Common myeloid progenitor, CD34-positive (primary cell): ENCODE measurements around the gene SEMA5B.

Experiments
- CTCF ChIA-PET: fragments of 350-600 bp; sonication (Branson Sonifier 250); formaldehyde crosslinking; loops from one replicate; lab custom pipeline; 2021; ENCODE audit warnings: antibody characterized with exemption; lab: Charles Lee
- POLR2A ChIA-PET: fragments of 350-600 bp; sonication (Branson Sonifier 250); formaldehyde crosslinking; loops from one replicate; lab custom pipeline; 2021; ENCODE audit warnings: antibody characterized with exemption; lab: Charles Lee
- DNase-seq, 3 donors: peaks; one replicate each; pipeline versions ENCODE4 v3.0.0 to v3.0.0-alpha.2; 2013
- H3K27ac ChIP-seq, 2 experiments: 1 replicate in 1 of 2; 2 replicates in 1 of 2; pipeline ENCODE4 v1.7.0; 2013; ENCODE audit warnings: inconsistent platforms in 2 of 2, low read length in 2 of 2, mild to moderate bottlenecking in 2 of 2, low read depth in 1 of 2, moderate library complexity in 1 of 2; ENCODE audit not compliant: severe bottlenecking in 2 of 2, insufficient read depth in 1 of 2, poor library complexity in 1 of 2
- H3K27me3 ChIP-seq, 5 experiments: replicated peaks in 2 of 5; 1 replicate in 3 of 5; 2 replicates in 2 of 5; pipeline versions ENCODE4 v1.6.1 to v1.7.0; 2013; ENCODE audit warnings: low read length in 4 of 5, mild to moderate bottlenecking in 2 of 5, moderate library complexity in 2 of 5, inconsistent platforms in 1 of 5; ENCODE audit not compliant: insufficient read depth in 5 of 5, control insufficient read depth in 4 of 5
- H3K36me3 ChIP-seq, 4 experiments: 1 replicate in 2 of 4; 2 replicates in 2 of 4; pipeline versions ENCODE4 v1.6.1 to v1.7.0; 2013; ENCODE audit warnings: low read length in 3 of 4, control low read depth in 1 of 4, mild to moderate bottlenecking in 1 of 4; ENCODE audit not compliant: control insufficient read depth in 4 of 4, insufficient read depth in 4 of 4
- H3K4me1 ChIP-seq, 4 experiments: 1 replicate in 3 of 4; 2 replicates in 1 of 4; pipeline versions ENCODE4 v1.6.1 to v1.7.1; 2013; ENCODE audit warnings: low read length in 3 of 4, mild to moderate bottlenecking in 3 of 4, control low read depth in 1 of 4, inconsistent platforms in 1 of 4, moderate library complexity in 1 of 4; ENCODE audit not compliant: control insufficient read depth in 4 of 4, insufficient read depth in 4 of 4; ENCODE audit errors: control extremely low read depth in 1 of 4
- H3K4me3 ChIP-seq, 7 experiments: 1 replicate in 4 of 7; 2 replicates in 3 of 7; pipeline versions ENCODE4 v1.5.1 to v1.7.0; 2013; ENCODE audit warnings: mild to moderate bottlenecking in 7 of 7, low read length in 6 of 7, moderate library complexity in 6 of 7, inconsistent platforms in 2 of 7, low read depth in 2 of 7, control low read depth in 1 of 7; ENCODE audit not compliant: insufficient read depth in 4 of 7, control insufficient read depth in 1 of 7; ENCODE audit errors: extremely low read depth in 1 of 7
- H3K9me3 ChIP-seq, 5 experiments: 1 replicate in 4 of 5; 2 replicates in 1 of 5; pipeline versions ENCODE4 v1.6.1 to v1.7.1; 2013; ENCODE audit warnings: low read length in 4 of 5, mild to moderate bottlenecking in 2 of 5, inconsistent platforms in 1 of 5, low read depth in 1 of 5, moderate library complexity in 1 of 5; ENCODE audit not compliant: control insufficient read depth in 4 of 5, insufficient read depth in 2 of 5; ENCODE audit errors: control extremely low read depth in 1 of 5
- WGBS: methylation state at CpG from one replicate; pipeline ENCODE4 v1.1.5; 2013; ENCODE audit not compliant: insufficient coverage; 5-methylcytosine and 5-hydroxymethylcytosine counted together

SEMA5B gene

GRCh38 chr3:123046262-123047061 lies 18.9 kb upstream of the SEMA5B start:
- no peaks in the 10 kb centered on the region for H3K36me3 ChIP-seq
- 87% methylated on average over 8 of the region's 10 CpGs for WGBS
- H3K4me3 ChIP-seq: no peak overlapping the region
- CTCF ChIA-PET: interaction anchor here (1.0 kb wide), 1 partner anchor 14 kb away, joined by 3 read pairs; no protein-coding TSS in a partner anchor
- POLR2A ChIA-PET: no interaction called here
- no peak overlapping the region for H3K27ac ChIP-seq
- H3K27me3 ChIP-seq: peaks cover 0 to 2% (median 0%) of the 10 kb centered on the region in 5 experiments
- H3K4me1 ChIP-seq: peaks cover 0 to 5% (median 4%) of the 10 kb centered on the region in 4 experiments
- H3K9me3 ChIP-seq: no peaks in the 10 kb centered on the region
- DNase-seq: no peak

DNA sequence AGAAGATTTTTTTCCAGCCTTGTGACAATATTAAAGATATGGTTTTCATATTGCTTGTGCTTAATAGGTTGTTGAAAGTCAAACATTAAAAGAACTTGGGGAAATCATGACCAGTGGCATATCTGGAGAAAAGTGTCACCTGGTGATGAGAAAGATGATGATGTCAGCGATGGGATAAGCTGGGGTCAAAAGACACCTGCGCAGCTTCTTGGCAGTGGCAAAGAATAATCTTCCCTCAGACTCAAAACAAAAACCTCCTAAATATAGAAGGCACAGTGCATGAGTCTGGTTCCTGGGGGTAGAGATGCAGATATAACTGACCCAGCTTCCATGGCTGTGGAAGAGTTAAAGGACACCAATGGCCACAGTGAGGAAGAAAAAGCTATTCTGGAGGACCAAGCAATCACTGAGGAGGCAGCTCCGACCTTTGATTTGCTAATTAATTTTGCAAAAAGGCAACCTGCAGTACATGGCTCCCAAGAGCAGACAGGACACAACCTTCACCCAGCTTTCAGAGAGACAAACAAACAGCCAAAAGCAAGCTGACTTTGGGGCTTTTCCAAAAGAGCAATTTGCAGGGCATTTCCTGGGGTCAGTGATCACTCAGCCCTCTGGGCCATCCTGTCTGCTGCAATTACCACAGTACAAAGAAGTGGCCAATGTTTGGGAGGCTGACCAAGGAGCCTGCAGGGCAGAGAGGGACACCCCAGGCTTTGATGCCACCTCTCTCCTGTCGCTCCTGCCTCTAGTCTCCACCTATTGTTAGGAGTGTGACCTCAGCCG lies 17.6 kb upstream of the SEMA5B start:
- POLR2A ChIA-PET: no interaction called here
- WGBS: 100% methylated on average over 2 of the region's 5 CpGs
- DNase-seq: no peak
- no peaks in the 10 kb centered on the region for H3K9me3 ChIP-seq
- no peaks in the 10 kb centered on the region for H3K36me3 ChIP-seq
- peaks cover 0 to 5% (median 4%) of the 10 kb centered on the region in 4 experiments for H3K4me1 ChIP-seq
- H3K27ac ChIP-seq: no peak overlapping the region
- H3K4me3 ChIP-seq: no peak overlapping the region
- H3K27me3 ChIP-seq: peaks cover 0 to 5% (median 0%) of the 10 kb centered on the region in 5 experiments
- CTCF ChIA-PET: interaction anchor here (0.9 to 1.1 kb wide), 2 partner anchors 17 to 70 kb away, joined by 3 to 4 read pairs; no protein-coding TSS in a partner anchor

- Histone ChIP-seq H3K4me1 (no peaks in the 10 kb centered on the region), H3K4me3 (no peak overlapping the region), H3K36me3 (no peaks in the 10 kb centered on the region), H3K27ac (no peak overlapping the region), H3K9me3 (no peaks in the 10 kb centered on the region), H3K27me3 (peaks cover 0 to 11% (median 0%) of the 10 kb centered on the region in 5 experiments)
- POLR2A ChIA-PET: no interaction called here
- CTCF ChIA-PET: interaction anchor here (1.1 to 1.7 kb wide), 2 partner anchors 12 to 100 kb away, joined by 4 read pairs; no protein-coding TSS in a partner anchor
- DNase-seq: no peak
- WGBS: 96% methylated on average over 5 of the region's 6 CpGs
Measured at GRCh38 chr3:123042413-123042812, 14.8 kb upstream of the SEMA5B start.

GRCh38 chr3:123039178-123039577 lies 11.6 kb upstream of the SEMA5B start:
- Histone ChIP-seq H3K36me3 (no peaks in the 10 kb centered on the region), H3K27me3 (peaks cover 0 to 11% (median 0%) of the 10 kb centered on the region in 5 experiments), H3K9me3 (no peaks in the 10 kb centered on the region), H3K4me1 (no peaks in the 10 kb centered on the region), H3K27ac (no peak overlapping the region), H3K4me3 (no peak overlapping the region)
- ChIA-PET POLR2A (no interaction called here), CTCF (interaction anchor here (1.5 kb wide), 1 partner anchor 9 kb away, joined by 5 read pairs; no protein-coding TSS in a partner anchor)
- no peak for DNase-seq
- 90% methylated on average over 2 of the region's 3 CpGs for WGBS

DNA sequence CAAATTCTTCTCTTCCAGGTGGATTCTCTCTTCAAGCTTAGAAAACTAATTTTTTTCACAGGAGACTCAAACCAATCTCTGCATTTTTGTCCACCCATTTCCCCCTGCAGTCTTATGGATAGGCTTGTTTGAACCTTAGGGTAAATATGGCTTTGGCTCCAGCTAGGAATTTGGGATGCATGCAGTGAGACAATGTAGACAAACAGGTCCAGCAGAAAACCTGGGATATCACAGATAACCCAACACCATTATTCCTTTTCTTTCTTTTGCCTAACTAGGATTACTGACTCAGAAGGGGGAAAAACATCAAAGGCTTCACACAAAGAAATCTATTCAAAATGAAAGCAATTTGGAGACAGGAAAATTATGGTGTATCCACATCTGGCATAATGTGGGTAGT lies 11.2 kb upstream of the SEMA5B start:
- Histone ChIP-seq H3K27me3 (peaks cover 0 to 12% (median 0%) of the 10 kb centered on the region in 5 experiments), H3K36me3 (no peaks in the 10 kb centered on the region), H3K27ac (no peak overlapping the region), H3K4me3 (no peak overlapping the region), H3K4me1 (no peaks in the 10 kb centered on the region), H3K9me3 (no peaks in the 10 kb centered on the region)
- no peak for DNase-seq
- ChIA-PET CTCF (interaction anchor here (1.5 kb wide), 2 partner anchors 9 to 96 kb away, joined by 4 to 5 read pairs; no protein-coding TSS in a partner anchor), POLR2A (no interaction called here)

- Histone ChIP-seq H3K27ac (no peak overlapping the region), H3K4me1 (no peaks in the 10 kb centered on the region), H3K9me3 (no peaks in the 10 kb centered on the region), H3K36me3 (no peaks in the 10 kb centered on the region), H3K4me3 (no peak overlapping the region), H3K27me3 (peaks cover 0 to 13% (median 0%) of the 10 kb centered on the region in 5 experiments)
- 67% methylated on average over 2 of the region's 5 CpGs for WGBS
- CTCF ChIA-PET: interaction anchor here (1.1 to 1.7 kb wide), 4 partner anchors 9 to 94 kb away, joined by 3 to 6 read pairs (median 3); partner anchors contain the start of gene SEMA5B
- POLR2A ChIA-PET: no interaction called here
- DNase-seq: no peak
Measured at GRCh38 chr3:123037015-123037375, 9.4 kb upstream of the SEMA5B start.
